B cell (primary cell): ENCODE results near the gene CUTC. TPM values are rescaled to one million over a fixed set of nuclear protein-coding genes. Genes with fewer than 3 reads are reported as not detected.

Source experiments
- ATAC-seq: fragments of 200-7000 bp; cut with Tn5 transposase; one replicate; pipeline ENCODE4 v1.10.0; 2021; ENCODE audit warnings: low read depth, mild to moderate bottlenecking, moderate number of reproducible peaks, moderate library complexity
- CTCF ChIA-PET: fragments of 350-600 bp; sonication (Branson Sonifier 250); formaldehyde crosslinking; loops from one replicate; lab custom pipeline; 2021; ENCODE audit warnings: antibody characterized with exemption, inconsistent platforms; lab: Charles Lee
- POLR2A ChIA-PET: fragments of 350-600 bp; sonication (Branson Sonifier 250); formaldehyde crosslinking; loops from one replicate; lab custom pipeline; 2021; ENCODE audit warnings: antibody characterized with exemption; lab: Charles Lee
- DNase-seq: peaks from one replicate; pipeline ENCODE4 v3.0.0; 2013
- H2AFZ ChIP-seq: 2 replicates; pipeline ENCODE4 v1.6.1; 2012; ENCODE audit warnings: mild to moderate bottlenecking, low read depth, low read length; ENCODE audit not compliant: insufficient read depth, poor library complexity, severe bottlenecking
- H3K27ac ChIP-seq, 2 donors: 1 replicate in 1 of 2; 2 replicates in 1 of 2; pipeline ENCODE4 v1.5.1; 2012 to 2013; ENCODE audit warnings: low read length in 2 of 2, mild to moderate bottlenecking in 2 of 2, moderate library complexity in 1 of 2
- H3K27me3 ChIP-seq, 4 experiments: fragments of 200-600 bp in 1 of 4; sonication (generic) in 1 of 4; replicated peaks in 1 of 4; 1 replicate in 2 of 4; 2 replicates in 2 of 4; pipeline versions ENCODE4 v1.6.1 to v1.7.0; 2013 to 2016; ENCODE audit warnings: low read length in 3 of 4, mild to moderate bottlenecking in 2 of 4, mixed read lengths in 1 of 4, moderate library complexity in 1 of 4; ENCODE audit not compliant: insufficient read depth in 4 of 4, control insufficient read depth in 3 of 4; ENCODE audit errors: control extremely low read depth in 1 of 4
- H3K36me3 ChIP-seq, 2 experiments: replicated peaks in 1 of 2; 1 replicate in 1 of 2; 2 replicates in 1 of 2; pipeline versions ENCODE4 v1.6.1 to v1.7.1; 2013; ENCODE audit warnings: low read length in 1 of 2; ENCODE audit not compliant: insufficient read depth in 2 of 2, control insufficient read depth in 1 of 2; ENCODE audit errors: control extremely low read depth in 1 of 2, extremely low read depth in 1 of 2
- H3K4me1 ChIP-seq, 2 donors: fragments of 200-600 bp in 1 of 2; sonication (generic) in 1 of 2; 1 replicate in 1 of 2; 2 replicates in 1 of 2; pipeline versions ENCODE4 v1.5.1 to v1.6.1; 2013 to 2017; ENCODE audit warnings: low read length in 2 of 2; ENCODE audit not compliant: control insufficient read depth in 2 of 2, insufficient read depth in 2 of 2
- H3K4me2 ChIP-seq: replicated peaks from 2 replicates; pipeline ENCODE3; 2012; ENCODE audit warnings: mild to moderate bottlenecking, low read depth, low read length; ENCODE audit not compliant: poor library complexity, severe bottlenecking
- H3K4me3 ChIP-seq, 5 experiments: fragments of 200-600 bp in 1 of 5; sonication (generic) in 1 of 5; 1 replicate in 3 of 5; 2 replicates in 2 of 5; pipeline versions ENCODE4 v1.5.1 to v1.7.0; 2011 to 2016; ENCODE audit warnings: low read length in 4 of 5, mild to moderate bottlenecking in 4 of 5, low read depth in 2 of 5, control low read depth in 1 of 5, moderate library complexity in 1 of 5; ENCODE audit not compliant: insufficient read depth in 1 of 5; ENCODE audit errors: control extremely low read depth in 1 of 5, extremely low read depth in 1 of 5
- H3K79me2 ChIP-seq: fragments of 200-600 bp; sonication (generic); one replicate; pipeline ENCODE4 v1.6.0; 2016; ENCODE audit warnings: low read length; ENCODE audit not compliant: control insufficient read depth, insufficient read depth
- H3K9ac ChIP-seq: fragments of 200-600 bp; sonication (generic); 2 replicates; pipeline ENCODE4 v1.6.1; 2017; ENCODE audit warnings: mild to moderate bottlenecking, low read length, moderate library complexity
- H3K9me3 ChIP-seq, 3 donors: one replicate each; pipeline versions ENCODE4 v1.6.1 to v1.7.1; 2013; ENCODE audit warnings: low read length in 2 of 3; ENCODE audit not compliant: control insufficient read depth in 2 of 3, insufficient read depth in 1 of 3; ENCODE audit errors: control extremely low read depth in 1 of 3
- H4K20me1 ChIP-seq: 2 replicates; pipeline ENCODE4 v1.6.0; 2012; ENCODE audit warnings: mild to moderate bottlenecking, low read length; ENCODE audit not compliant: insufficient read depth, control insufficient read depth, poor library complexity, severe bottlenecking
- H3K27ac Mint-ChIP-seq: one replicate; pipeline ENCODE4 v1.8.0; 2021; ENCODE audit warnings: mixed read lengths
- H3K27me3 Mint-ChIP-seq: one replicate; pipeline ENCODE4 v1.8.0; 2021; ENCODE audit warnings: mixed read lengths
- H3K4me1 Mint-ChIP-seq: one replicate; pipeline ENCODE4 v1.8.0; 2021; ENCODE audit warnings: mixed read lengths
- H3K4me3 Mint-ChIP-seq: one replicate; pipeline ENCODE4 v1.8.0; 2021; ENCODE audit warnings: mixed read lengths
- H3K9me3 Mint-ChIP-seq: one replicate; pipeline ENCODE4 v1.8.0; 2022; ENCODE audit warnings: mixed read lengths; ENCODE audit not compliant: insufficient read depth
- CTCF ChIP-seq: fragments of 200-600 bp; IDR thresholded peaks from one replicate; pipeline ENCODE4 v1.8.0; 2022; ENCODE audit warnings: antibody characterized with exemption, mild to moderate bottlenecking
- EZH2 ChIP-seq: IDR thresholded peaks from 2 replicates; pipeline ENCODE4 v1.6.1; 2012; ENCODE audit warnings: borderline replicate concordance, low read depth, mild to moderate bottlenecking, moderate library complexity, low read length; ENCODE audit not compliant: insufficient read depth, poor library complexity, severe bottlenecking
- WGBS: methylation state at CpG from one replicate; pipeline ENCODE4 v1.1.5; 2013; ENCODE audit warnings: missing lambda C conversion rate; ENCODE audit not compliant: insufficient coverage; 5-methylcytosine and 5-hydroxymethylcytosine counted together
- intact Hi-C: fragments of 100-400 bp; cut with micrococcal nuclease; formaldehyde crosslinking; loops from one replicate; pipeline ENCODE4 v1.10.0; 2022
- polyA plus RNA-seq: library from polyadenylated mRNA; depleted of rRNA; stranded (reverse); fragments of >200 nt; gene quantifications from 2 replicates; pipeline ENCODE4 v1.2.3, GENCODE V29; 2012
- total RNA-seq, 2 donors: library from RNA; stranded (reverse); fragments of 120-200 nt in 1 of 2; gene quantifications; 1 replicate in 1 of 2; 2 replicates in 1 of 2; pipeline versions ENCODE4 v1.2.3 to v1.2.4, GENCODE V29; 2013 to 2022

CUTC gene
- total and polyA plus RNA-seq, 2 donors (not counting 1 experiment from before 2014, with no cell fraction given): 22.8 to 33.3 TPM

DNA sequence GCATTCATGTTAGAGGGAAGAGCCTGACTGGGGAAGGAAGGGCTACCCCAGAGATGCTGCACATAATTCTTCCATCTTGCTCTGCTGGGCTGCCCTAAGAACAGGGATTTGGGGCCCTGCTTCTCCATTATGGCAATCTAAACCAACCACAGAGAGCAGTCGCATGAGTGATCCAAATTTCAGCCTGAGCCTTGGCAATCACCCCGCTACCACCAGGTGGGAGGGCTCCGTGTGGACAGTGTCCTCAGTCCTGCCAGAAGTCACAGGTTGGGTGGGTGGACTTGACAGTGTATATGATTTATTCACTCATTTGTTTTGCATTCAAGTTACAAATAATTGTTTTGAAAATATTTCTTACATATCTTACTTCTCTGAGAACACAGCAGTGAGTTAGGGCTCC, 72.4 kb downstream of the CUTC start:
- no peak for ATAC-seq
- Histone ChIP-seq H3K27ac (no peak overlapping the region), H3K4me2 (no peak overlapping the region), H3K9me3 (no peaks in the 10 kb centered on the region), H3K9ac (no peak overlapping the region), H3K4me1 (no peaks in the 10 kb centered on the region), H3K79me2 (no peaks in the 10 kb centered on the region), H4K20me1 (no peaks in the 10 kb centered on the region), H3K36me3 (no peaks in the 10 kb centered on the region), H3K27me3 (no peaks in the 10 kb centered on the region), H3K4me3 (no peak overlapping the region), H2AFZ (no peak overlapping the region)
- Mint-ChIP-seq H3K4me3 (no peak overlapping the region), H3K4me1 (no peaks in the 10 kb centered on the region), H3K9me3 (no peaks in the 10 kb centered on the region), H3K27me3 (no peaks in the 10 kb centered on the region), H3K27ac (no peak overlapping the region)
- ChIA-PET CTCF (no interaction called here), POLR2A (no interaction called here)
- WGBS: no CpG with 5 or more reads among the region's 3 CpGs
- TF ChIP-seq CTCF: no peak
- TF ChIP-seq EZH2: no peak
- no peak for DNase-seq
- intact Hi-C loops: no loop called here

DNA sequence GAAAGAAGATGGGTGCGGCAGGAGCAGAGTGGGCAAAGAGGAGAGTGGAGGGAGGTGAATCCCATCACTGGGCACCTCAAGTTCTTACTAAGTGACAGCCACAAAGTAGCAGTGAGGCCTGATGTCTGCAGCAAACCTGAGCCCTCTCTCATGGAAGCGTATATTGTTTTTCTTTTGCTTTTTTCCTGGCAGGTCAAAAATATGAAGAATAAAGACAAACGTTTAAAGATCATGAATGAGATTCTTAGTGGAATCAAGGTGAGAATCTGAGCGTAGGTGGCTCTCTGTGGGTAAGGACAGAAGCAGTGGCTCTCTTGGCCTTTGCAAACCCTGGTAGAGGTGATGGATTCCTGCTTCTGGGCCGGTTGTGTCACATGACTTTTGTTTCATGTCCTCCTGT, 73.2 kb downstream of the CUTC start:
- Histone ChIP-seq H3K4me2 (no peak overlapping the region), H3K27ac (no peak overlapping the region), H3K9me3 (no peaks in the 10 kb centered on the region), H3K4me1 (no peaks in the 10 kb centered on the region), H3K4me3 (no peak overlapping the region), H2AFZ (no peak overlapping the region), H4K20me1 (no peaks in the 10 kb centered on the region), H3K79me2 (no peaks in the 10 kb centered on the region), H3K36me3 (no peaks in the 10 kb centered on the region), H3K27me3 (no peaks in the 10 kb centered on the region), H3K9ac (no peak overlapping the region)
- no peaks in the 10 kb centered on the region for H3K4me1 Mint-ChIP-seq
- no peak for DNase-seq
- TF ChIP-seq CTCF (no peak), EZH2 (no peak)
- intact Hi-C loops: no loop called here
- no peak overlapping the region for H3K27ac Mint-ChIP-seq
- no peaks in the 10 kb centered on the region for H3K27me3 Mint-ChIP-seq
- H3K9me3 Mint-ChIP-seq: no peaks in the 10 kb centered on the region
- 97% methylated on average over 4 of the region's 5 CpGs for WGBS
- ATAC-seq: no peak
- CTCF ChIA-PET: interaction anchor here (0.7 kb wide), 1 partner anchor 560 kb away, joined by 3 read pairs; no protein-coding TSS in a partner anchor
- H3K4me3 Mint-ChIP-seq: no peak overlapping the region
- POLR2A ChIA-PET: no interaction called here

Other genes starting within 250 kb of the CUTC start
- gene NKX2-3, start 199.3 kb upstream of the CUTC start, total RNA-seq: not detected in 2 replicates
- gene NKX2-3, start 199.3 kb upstream of the CUTC start, polyA plus RNA-seq: not detected in 2 replicates
- gene SLC25A28, start 111.8 kb upstream of the CUTC start, total RNA-seq: 96.4 and 106 TPM in 2 replicates
- 210 and 224 TPM in 2 replicates for gene SLC25A28, start 111.8 kb upstream of the CUTC start, polyA plus RNA-seq
- gene ENTPD7, start 72.7 kb upstream of the CUTC start, total RNA-seq: 6.0 and 6.2 TPM in 2 replicates
- 0.74 and 0.75 TPM in 2 replicates for gene ENTPD7, start 72.7 kb upstream of the CUTC start, polyA plus RNA-seq
- 39.5 and 47.4 TPM in 2 replicates for gene COX15, start 107 bp upstream of the CUTC start, total RNA-seq
- gene COX15, start 107 bp upstream of the CUTC start, polyA plus RNA-seq: 13.9 and 18.3 TPM in 2 replicates
- 6.1 and 7.0 TPM in 2 replicates for gene ABCC2, start 50.4 kb downstream of the CUTC start, total RNA-seq
- 4.2 and 6.9 TPM in 2 replicates for gene ABCC2, start 50.4 kb downstream of the CUTC start, polyA plus RNA-seq